ENCODE results near the gene GNB3. TPM values are rescaled to one million over a fixed set of nuclear protein-coding genes. Genes with fewer than 3 reads are reported as not detected.
"Not testable (repeated sequence)": the region's sequence is repeated elsewhere in the genome, so short reads cannot be mapped to it uniquely, and the experiment has no call there.

GNB3 gene
- total RNA-seq, 4 donors from 2014 or later = under 0.01 to 18.3 (median 2.7) TPM; not detected in 1

DNA sequence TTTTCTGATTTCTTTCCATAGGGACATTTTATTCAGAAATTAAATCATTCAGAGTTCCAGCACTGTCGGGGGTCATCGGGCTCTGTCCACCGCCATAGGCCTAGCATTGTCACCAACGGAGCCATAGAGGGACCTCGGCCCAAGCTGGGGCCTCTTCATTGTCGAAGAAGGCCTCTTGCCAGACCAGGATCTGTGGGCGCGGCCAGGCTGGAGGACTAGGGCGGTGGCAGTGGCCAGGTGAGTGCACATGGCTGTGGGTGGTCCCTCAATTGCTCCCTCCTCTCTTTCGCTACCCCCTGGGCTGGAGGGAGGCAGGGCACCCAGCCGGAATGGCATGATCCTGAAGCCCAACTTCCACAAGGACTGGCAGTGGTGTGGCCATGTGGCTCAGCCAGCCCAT is 43.0 kb downstream of the GNB3 start:
- Histone ChIP-seq H3K36me3 (no peaks in the 10 kb centered on the region), H3K27me3 (no peaks in the 10 kb centered on the region), H3K9me3 (no peaks in the 10 kb centered on the region), H3K4me3 (no peak overlapping the region), H3K4me1 (no peaks in the 10 kb centered on the region), H3K27ac (no peak overlapping the region)
- no peak for TF ChIP-seq POLR2A (IDR thresholded peaks at IDR 0.05)
- TF ChIP-seq, protein P1, sequence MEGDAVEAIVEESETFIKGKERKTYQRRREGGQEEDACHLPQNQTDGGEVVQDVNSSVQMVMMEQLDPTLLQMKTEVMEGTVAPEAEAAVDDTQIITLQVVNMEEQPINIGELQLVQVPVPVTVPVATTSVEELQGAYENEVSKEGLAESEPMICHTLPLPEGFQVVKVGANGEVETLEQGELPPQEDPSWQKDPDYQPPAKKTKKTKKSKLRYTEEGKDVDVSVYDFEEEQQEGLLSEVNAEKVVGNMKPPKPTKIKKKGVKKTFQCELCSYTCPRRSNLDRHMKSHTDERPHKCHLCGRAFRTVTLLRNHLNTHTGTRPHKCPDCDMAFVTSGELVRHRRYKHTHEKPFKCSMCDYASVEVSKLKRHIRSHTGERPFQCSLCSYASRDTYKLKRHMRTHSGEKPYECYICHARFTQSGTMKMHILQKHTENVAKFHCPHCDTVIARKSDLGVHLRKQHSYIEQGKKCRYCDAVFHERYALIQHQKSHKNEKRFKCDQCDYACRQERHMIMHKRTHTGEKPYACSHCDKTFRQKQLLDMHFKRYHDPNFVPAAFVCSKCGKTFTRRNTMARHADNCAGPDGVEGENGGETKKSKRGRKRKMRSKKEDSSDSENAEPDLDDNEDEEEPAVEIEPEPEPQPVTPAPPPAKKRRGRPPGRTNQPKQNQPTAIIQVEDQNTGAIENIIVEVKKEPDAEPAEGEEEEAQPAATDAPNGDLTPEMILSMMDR (IDR thresholded peaks at IDR 0.05) = no peak
- no peak for DNase-seq
- intact Hi-C loops (cut with DNase I; ENCODE audit: low total_unique reads) = no loop called here

DNA sequence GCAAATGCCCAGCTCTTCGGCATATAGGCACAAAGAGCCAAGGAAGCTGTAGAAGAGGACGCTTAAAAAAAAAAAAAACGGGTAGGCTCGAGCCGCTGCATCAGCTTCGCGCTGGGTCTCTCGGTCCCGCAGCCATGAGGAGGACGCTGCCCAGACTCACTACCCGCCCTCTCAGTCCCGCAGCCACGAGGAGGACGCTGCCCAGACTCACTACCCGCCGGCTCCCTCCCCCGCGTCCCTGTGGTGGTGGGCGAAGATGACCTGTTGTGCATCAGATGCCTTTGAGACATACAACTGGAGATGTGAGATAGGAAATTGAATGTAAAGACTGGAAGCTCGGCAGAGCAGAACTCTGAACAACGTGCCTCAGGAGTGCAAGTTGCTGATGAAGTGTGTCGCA is 43.8 kb downstream of the GNB3 start:
- Histone ChIP-seq H3K36me3 (no peaks in the 10 kb centered on the region), H3K27ac (no peak overlapping the region), H3K27me3 (no peaks in the 10 kb centered on the region), H3K9me3 (no peaks in the 10 kb centered on the region), H3K4me1 (no peaks in the 10 kb centered on the region), H3K4me3 (no peak overlapping the region)
- DNase-seq = no peak
- TF ChIP-seq, protein P1 (IDR thresholded peaks at IDR 0.05) = no peak
- intact Hi-C loops (cut with DNase I; ENCODE audit: low total_unique reads) = no loop called here

DNA sequence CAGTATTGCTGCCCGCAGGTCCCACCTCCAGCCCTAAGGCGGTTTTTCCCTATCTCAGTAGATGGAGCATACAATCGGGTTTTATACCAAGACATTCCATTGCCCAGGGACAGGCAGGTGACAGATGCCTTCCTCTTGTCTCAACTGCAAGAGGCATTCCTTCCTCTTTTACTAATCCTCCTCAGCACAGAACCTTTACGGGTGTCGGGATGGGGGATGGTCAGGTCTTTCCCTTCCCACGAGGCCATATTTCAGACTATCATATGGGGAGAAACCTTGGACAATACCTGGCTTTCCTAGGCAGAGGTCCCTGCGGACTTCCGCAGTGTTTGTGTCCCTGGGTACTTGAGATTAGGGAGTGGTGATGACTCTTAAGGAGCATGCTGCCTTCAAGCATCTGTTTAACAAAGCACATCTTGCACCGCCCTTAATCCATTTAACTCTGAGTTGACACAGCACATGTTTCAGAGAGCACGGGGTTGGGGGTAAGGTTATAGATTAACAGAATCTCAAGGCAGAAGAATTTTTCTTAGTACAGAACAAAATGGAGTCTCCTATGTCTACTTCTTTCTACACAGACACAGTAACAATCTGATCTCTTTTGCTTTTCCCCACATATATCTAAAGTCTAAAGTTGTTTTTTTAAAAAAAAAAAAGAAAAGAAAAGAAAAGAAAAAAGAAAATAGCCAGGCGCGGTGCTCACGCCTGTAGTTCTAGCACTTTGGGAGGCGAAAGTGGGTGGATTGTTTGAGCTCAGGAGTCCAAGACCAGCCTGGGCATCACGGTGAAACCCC is 45.7 kb downstream of the GNB3 start:
- H3K4me1 ChIP-seq; H3K27me3 ChIP-seq; H3K9me3 ChIP-seq; intact Hi-C loops (cut with DNase I; ENCODE audit: low total_unique reads); H3K36me3 ChIP-seq; DNase-seq; H3K4me3 ChIP-seq; H3K27ac ChIP-seq: not testable (repeated sequence)

DNA sequence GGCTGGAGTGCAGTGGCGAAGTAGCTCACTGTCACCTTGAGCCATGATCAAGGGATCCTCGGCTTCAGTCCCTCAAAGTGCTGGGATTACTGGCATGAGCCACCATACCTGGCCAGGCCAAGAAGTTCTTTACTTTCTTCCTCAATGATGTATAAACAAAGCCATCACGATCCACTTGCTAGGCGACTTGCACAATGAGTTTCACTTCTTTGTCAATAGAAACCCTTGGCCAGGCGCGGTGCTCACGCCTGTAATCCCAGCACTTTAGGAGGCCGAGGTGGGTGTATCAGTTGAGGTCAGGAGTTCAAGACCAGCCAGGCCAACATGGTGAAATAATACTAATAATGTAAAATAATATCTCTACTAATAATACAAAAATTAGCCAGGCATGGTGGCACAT is 46.7 kb downstream of the GNB3 start:
- no peak overlapping the region for H3K27ac ChIP-seq
- H3K4me3 ChIP-seq = no peak overlapping the region
- no peaks in the 10 kb centered on the region for H3K36me3 ChIP-seq
- DNase-seq = no peak
- intact Hi-C loops (cut with DNase I; ENCODE audit: low total_unique reads) = no loop called here
- no peaks in the 10 kb centered on the region for H3K4me1 ChIP-seq
- no peaks in the 10 kb centered on the region for H3K27me3 ChIP-seq
- no peak for TF ChIP-seq POLR2A (IDR thresholded peaks at IDR 0.05)
- TF ChIP-seq, protein P1 (IDR thresholded peaks at IDR 0.05) = no peak
- no peaks in the 10 kb centered on the region for H3K9me3 ChIP-seq

DNA sequence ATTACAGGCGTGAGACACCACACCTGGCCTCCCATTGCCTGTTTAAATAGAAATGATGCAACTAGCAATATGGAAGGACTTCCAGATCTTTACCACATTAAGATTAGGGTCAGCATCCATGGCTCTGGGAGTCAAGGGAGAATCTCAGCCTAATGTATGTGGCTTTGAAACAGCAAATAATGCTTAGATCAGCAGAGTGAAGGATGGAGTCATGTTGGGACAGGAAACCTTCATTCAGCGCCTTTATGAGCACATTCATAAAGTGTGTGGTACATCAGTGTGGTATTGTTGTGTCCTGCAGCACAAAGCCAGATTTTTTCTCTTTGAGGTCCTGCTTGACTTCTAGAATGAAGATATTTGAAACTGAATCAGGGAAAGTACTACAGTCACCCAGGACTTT is 47.6 kb downstream of the GNB3 start:
- Histone ChIP-seq H3K27ac (no peak overlapping the region), H3K36me3 (no peaks in the 10 kb centered on the region), H3K4me3 (no peak overlapping the region), H3K27me3 (no peaks in the 10 kb centered on the region), H3K4me1 (no peaks in the 10 kb centered on the region), H3K9me3 (no peaks in the 10 kb centered on the region)
- TF ChIP-seq POLR2A (IDR thresholded peaks at IDR 0.05) = no peak
- TF ChIP-seq, protein P1 (IDR thresholded peaks at IDR 0.05) = no peak
- intact Hi-C loops (cut with DNase I; ENCODE audit: low total_unique reads) = no loop called here
- no peak for DNase-seq

DNA sequence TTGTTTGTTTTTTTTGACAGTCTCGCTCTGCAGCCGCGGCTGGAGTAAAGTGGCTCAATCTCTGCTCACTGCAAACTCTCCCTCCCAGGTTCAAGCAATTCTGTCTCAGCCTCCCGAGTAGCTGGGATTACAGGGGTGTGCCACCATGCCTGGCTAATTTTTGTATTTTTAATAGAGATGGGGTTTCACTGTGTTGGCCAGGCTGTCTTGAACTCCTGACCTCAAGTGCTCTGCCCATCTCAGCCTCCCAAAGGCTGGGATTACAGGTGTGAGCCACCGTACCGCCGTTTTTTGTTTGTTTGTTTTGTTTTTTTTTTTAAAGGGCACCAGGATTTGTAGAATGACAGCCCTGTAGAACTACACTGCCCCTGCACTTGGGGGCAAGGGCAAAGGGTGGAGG is 48.1 kb downstream of the GNB3 start:
- H3K27ac ChIP-seq; intact Hi-C loops (cut with DNase I; ENCODE audit: low total_unique reads); DNase-seq: not testable (repeated sequence)

DNA sequence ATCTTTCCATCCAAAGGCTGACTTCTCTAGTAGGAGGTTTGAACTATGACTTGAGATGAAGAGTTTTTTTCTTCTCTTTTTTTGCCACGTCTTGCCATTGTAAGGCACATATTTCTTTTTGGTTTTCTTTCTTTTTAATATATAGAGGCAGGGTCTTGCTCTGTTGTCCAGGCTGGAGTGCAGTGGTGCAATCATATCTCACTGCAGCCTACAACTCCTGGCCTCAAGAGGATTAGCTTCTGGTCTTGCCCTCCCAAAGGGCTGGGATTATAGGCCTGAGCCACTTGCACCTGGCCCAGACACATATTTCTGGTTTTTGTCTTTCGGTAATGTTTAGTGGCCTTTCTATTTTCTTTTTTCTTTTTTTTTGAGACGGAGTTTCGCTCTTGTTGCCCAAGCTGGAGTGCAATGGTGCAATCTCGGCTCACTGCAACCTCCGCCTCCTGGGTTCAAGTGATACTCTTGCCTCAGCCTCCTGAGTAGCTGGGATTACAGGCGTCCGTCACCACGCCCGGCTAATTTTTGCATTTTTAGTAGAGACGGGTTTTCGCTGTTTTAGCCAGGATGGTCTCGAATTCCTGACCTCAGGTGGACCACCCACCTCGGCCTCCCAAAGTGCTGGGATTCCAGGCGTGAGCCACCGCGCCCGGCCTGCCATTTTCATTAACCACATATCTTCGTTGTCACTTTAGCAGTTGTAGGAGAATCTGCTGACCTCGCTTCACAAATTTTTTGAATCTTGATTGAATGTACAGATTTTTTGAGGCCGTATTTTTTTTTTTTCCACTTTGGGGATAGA is 49.2 kb downstream of the GNB3 start:
- H3K4me3 ChIP-seq; H3K9me3 ChIP-seq; H3K4me1 ChIP-seq; intact Hi-C loops (cut with DNase I; ENCODE audit: low total_unique reads); H3K27me3 ChIP-seq; DNase-seq; H3K36me3 ChIP-seq: not testable (repeated sequence)
- H3K27ac ChIP-seq = peak overlapping the region; percentile 90

More for the DNA sequence above, 48.1 kb downstream of the GNB3 start:
- H3K9me3 ChIP-seq, H3K27me3 ChIP-seq, H3K4me3 ChIP-seq, H3K36me3 ChIP-seq, H3K4me1 ChIP-seq: not testable (repeated sequence)
